Skin of body (tissue), 2 donors: ENCODE data around the gene EIF3A. TPM values are rescaled to one million over a fixed set of nuclear protein-coding genes. Genes with fewer than 3 reads are reported as not detected.
"Not testable (repeated sequence)": the region's sequence is repeated elsewhere in the genome, so short reads cannot be mapped to it uniquely, and the experiment has no call there.

ENCODE experiments used
- DNase-seq: peaks from one replicate; lab custom pipeline; 2025; lab: John Stamatoyannopoulos, UW
- total RNA-seq: library from RNA; depleted of rRNA; stranded (reverse); fragments of >200 nt; gene quantifications from one replicate; pipeline ENCODE4 v1.2.3, GENCODE V29; 2014

The EIF3A gene
- total RNA-seq, 1 donor from 2014 or later = 93.5 TPM

DNA sequence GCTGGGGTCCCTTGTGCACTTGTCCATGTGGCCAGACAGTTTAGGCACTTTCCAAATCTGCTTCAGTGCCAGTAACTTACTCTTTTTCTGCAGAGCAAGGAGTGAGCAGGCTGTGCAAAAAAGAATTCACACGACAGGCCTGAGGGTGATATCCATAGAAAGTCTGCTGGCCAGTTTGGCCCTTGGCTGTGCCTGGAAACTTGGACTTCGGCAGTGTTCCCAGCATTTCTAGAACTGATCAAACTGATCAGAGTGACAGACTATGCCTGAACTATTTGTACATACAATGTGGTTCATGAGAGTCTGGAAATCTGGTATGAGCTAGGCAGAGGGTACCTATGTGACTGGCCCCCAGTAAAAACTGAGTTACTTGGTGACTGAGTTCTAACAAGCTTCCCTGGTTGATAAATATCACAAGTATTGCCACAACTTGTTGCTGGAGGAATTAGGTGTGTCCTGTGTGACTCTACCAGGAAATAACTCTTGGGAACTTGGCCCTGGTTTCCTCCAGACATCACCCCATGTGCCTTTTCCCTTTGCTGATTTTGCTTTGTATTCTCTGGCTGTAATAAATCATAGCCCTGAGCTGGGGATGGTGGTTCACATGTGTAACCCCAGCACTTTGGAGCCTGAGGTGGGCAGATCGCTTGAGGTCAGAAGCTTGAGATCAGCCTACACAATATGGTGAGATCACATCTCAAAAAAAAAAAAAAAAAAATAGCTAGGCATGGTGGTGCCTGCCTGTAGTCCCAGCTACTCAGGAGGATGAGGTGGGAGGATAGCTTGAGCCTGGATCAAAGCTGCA, 20.0 kb upstream of the EIF3A start:
- DNase-seq = no peak

DNA sequence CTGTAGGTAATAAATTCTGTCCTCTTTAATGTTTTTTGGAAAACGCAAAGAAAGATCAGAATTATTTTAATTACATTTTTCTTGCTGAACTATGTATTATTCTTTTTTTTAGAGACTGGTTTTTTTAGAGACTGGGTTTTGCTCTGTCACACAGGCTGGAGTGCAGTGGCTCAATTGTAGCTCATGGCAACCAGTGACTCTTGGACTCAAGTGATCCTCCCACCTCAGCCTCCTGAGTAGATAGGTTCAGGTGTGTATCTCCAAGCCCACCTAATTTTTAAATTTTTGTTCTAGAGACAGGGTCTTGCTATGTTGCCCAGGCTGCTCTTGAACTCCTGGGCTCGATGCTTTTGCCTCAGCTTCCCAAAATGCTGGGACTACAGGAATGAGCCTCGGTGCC, 18.0 kb upstream of the EIF3A start:
- DNase-seq = no peak

DNA sequence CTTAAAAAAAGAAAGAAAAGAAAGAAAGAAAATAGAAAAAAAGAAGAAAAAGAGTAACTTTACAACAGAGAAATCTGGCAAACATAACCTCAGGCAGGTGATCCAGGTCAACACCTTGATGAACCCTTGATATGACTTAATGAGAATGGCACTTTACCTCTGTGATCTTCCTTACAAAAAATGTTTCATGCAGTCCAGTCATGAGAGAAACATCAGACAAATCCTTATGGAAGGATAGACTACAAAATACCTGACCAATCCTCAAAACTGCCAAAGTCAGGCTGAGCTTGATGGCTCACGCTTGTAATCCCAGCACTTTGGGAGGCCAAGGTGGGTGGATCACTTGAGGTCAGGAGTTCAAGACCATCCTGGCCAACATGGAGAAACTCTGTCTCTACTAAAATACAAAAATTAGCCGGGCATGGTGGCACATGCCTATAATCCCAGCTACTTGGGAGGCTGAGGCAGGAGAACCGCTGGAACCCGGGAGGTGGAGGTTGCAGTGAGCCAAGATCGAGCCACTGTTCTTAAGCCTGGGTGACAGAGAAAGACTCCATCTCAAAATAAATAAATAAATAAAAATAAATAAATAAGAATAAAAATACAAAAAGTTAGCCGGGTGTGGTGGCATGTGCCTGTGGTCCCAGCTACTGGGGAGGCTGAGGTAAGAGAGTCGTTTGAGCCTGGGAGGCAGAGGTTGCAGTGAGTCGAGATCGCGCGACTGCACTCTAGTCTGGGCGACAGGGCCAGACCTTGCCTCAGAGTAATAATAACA, 16.2 kb upstream of the EIF3A start:
- not testable (repeated sequence) for DNase-seq

DNA sequence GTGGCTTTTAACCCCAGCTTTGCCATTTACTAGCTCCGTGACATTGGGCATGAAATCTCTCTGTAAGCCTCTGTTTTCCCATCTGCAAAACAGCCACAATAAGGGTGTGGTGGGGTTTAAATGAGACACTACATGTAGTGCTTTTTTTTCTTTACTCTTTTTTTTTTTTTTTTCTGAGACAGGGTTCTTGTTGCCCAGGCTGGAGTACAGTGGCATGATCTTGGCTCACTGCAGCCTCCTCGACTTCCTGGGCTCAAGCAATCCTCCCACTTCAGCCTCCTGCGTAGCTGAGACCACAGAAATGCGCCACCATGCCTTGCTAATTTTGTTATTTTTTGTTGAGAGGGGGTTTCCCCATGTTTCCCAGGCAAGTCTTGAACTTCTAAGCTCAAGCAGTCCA, 15.0 kb upstream of the EIF3A start:
- DNase-seq = no peak

DNA sequence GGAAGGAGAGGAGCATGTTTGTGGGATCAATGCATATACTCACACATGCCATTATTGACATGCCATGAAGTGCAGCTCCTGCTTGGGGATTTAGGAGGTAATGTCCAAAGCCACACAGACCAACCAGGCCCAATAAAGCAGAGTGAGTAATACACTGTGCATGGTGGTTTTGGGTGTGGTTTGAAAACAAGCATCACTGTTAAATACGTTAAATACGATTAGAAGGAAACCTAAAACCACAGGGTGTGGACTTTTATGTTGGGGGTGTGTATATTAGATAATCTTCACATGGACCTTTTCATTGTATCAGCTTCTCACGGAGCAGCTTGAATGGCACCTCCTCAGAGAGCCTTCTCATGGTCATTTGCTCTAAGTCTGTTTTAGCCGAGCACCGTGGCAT, 10.4 kb upstream of the EIF3A start:
- DNase-seq = no peak

DNA sequence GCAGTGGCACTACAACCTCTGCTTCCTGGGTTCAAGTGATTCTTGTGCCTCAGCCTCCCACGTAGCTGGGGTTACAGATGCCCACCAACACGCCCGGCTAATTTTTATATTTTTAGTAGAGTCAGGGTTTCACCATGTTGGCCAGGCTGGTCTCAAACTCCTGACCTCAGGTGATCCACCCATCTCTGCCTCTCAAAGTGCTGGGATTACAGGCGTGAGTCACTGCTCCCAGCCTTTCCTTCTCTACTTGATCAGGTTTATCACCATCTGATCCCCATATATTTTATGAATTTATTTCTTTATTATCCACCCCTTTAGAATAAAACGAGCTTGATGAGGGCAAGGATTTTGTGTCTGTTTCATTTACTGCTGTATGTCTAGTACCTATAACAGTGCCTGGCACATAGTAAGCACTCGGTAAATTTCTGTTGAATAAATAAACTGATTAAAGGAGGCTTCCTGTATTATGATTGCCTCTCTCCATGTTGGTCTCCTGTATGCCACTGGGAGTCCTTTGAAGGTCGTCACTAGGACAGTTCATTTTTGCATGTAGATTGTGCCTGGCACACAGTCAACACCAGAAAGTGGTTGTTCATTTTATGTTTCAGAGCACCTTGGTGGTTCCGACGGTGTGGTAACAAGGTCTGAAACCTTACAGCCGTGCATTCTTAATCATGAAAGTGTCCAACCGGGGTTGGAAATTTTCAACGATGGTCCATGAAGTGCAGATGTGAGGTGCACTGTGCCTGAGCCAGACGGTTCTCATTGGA, 9.6 kb upstream of the EIF3A start:
- no peak for DNase-seq

DNA sequence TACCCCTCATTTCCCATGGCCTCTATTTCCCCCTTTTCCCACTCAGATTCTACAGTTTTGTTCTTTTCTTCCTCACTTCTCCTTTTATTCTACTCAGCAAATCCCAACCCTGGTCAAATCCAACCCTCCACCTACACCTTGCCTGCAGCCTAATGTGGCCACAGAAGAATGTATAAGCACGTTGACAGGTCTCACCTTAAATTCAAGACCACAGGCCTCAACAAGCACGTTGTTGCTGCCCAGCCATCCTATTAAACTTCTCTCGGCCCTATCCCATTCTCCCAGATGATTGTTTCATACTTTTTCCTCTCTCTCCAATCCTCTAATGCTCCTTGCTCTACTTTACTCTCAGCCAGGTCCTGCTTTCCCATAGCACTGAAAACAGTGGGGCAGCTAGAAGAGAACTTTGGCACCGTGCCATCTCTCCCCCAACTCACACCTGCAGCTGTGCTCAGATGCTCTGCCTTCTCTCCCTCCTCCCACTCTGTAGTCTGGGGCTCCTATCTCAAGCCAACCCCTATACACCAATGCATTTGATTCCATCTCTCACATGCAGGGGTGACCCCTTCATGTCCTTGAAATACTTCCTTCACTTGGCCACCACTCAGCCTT, 6.8 kb upstream of the EIF3A start:
- DNase-seq = no peak

DNA sequence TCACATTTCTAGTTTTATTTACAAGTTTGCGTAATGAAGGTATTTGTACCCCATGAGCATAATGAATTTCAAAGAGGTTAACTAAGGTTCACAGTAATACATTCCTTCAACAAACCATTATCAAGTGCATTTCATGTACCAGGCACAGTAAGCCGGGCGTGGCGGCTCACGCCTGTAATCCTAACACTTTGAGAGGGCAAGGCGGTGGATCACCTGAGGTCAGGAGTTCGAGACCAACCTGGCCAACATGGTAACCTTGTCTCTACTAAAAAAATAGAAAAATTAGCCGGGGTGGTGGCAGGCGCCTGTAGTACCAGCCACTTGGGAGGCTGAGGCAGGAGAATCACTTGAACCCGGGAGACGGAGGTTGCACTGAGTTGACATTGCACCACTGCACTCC, 4.3 kb upstream of the EIF3A start:
- no peak for DNase-seq

DNA sequence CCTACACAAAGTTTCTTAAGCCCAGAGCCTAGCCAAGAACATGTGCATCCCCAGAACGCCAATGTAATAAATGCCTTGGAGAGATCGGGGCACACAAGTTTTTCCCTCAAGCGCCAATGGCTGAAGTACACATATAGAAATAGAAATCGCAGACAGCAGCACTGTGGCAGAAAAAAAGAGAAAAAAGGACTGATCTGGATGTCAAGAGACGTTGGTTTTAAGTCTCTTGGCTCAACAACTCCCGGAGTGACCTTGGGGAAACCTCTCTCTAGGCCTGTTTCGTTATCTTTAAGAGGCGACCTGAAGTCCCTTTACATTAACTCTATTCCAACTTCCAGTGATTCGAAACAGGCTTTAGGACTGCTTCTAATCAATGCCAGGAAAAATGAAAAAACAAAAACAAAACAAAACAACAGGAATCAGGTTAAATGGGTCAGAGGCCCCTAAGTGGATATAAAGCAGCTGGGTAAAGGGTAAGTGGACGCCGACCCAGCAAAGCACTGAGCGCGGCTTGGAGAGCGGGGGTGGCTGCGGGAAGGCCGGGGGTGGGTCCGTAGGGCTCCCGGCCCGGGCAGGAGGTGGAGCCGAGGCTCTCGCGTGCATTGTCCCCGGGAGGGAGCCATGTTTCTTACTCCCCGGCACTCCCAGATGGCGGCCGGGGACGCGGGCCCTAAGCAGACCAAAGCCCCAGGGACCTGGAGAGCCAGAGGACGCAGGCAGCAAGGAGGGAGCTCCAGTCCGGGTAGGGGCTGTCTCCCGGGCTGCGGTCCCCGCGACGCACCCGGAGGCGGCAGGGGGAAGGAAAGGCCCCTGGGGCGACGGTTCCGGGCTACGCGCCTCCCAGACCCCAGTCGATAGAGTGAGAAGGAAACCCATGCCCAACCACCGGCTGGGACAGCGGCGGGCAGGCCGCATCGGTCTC, 757 bp downstream of the EIF3A start:
- DNase-seq = peak; percentile 49

DNA sequence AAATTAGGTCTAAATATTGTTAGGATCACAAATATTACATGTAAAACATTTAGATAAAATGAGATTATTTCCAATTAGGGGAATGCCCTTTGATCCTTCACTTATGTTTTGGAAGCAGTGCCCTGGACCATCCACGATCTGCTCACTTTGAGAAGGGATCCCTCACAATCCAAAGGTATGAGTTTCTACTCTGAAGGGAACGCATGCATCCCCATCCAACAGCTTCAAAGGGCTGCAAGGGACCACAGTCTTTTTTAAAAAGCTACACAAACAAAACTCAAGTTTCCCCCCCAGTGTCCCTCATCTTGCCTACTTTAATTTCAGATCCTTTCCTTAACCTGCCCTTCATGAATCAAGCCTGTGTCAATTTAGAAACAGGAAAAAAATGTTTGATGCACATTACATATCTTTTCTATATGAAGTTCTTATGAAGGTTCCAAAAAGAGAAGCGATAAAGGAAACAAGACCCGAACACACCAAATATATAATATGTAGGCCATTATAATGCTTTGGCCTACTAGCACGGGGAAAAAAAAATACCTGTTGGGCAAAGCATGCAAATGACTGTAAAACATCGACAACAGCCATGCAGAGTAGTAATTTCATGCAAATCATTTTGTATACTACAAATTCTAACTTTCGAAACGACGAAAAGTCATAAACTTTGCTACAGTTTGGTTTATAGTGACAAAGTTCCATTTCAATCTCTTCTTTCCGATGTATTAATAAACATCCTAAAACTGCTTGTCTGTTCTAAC, 2.0 kb downstream of the EIF3A start:
- DNase-seq = no peak

DNA sequence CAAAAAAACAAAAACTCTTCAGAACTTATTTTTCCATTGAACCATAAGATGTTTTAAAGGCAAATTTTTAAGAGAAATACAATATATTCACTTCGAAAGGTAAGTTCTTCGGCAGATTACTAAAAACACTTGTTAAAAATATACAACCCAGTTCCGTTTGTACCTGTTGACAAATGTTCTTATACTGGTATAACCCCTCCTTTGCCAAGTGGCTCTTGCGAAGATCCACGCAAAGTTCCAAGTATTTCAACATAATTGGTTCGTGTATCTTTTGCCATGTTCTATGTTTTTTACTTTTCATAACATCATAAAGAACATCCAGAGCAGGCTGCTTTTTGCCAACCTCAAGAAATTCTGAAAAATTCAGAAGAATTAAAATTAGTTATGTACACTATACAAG, 7.0 kb downstream of the EIF3A start:
- no peak for DNase-seq

DNA sequence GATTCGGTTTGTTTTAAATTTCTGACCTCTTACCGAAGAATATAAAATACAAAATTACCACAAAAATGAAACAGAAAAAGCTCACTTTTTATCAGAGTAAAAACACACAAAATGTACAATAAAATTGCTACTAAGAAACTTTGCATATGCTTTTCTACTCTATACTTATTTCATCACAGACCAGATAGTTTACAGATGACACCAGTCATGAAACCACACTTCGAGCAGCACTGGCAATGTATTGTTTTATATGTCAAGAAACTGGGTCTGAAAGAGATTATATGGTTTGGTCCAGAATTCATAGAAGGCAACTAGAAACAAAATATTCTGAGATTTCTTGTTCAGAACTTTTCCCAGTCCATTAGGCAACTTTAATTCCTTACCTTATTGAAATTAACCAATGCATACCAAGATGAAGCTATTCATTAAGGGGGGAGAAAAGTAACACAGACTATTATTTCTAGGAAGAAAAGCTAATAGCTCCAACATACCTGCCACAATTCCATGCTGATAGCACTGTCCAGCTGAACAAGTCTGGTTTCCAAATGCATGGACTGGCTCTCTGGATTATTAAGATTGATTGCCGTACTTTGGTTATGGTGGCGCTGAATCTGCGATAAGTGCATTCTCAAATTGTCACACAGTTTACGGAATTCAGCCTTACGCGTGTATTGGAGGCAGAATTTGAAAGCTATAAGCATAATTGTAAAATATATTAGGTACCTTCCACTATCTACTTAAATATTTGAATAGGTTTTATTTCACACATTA, 10.0 kb downstream of the EIF3A start:
- no peak for DNase-seq

DNA sequence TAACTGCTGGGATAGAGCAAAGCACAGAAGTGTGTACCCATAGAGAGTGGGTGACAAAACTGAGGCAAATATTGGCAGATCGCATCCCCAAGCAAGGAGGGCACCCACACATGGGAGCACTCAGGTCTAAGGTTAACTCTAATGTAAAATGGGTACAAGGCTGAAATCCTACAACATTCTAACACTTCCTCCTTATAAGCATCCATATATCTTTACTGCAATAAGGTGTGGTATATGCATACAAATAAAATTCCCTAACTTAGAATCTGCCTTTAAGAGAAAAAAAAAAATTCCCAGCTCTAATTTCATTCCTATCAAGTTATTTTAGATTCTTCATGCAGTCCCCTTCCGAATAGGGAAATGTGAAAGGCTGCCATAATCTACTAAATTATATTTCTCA, 18.7 kb downstream of the EIF3A start:
- DNase-seq = no peak

DNA sequence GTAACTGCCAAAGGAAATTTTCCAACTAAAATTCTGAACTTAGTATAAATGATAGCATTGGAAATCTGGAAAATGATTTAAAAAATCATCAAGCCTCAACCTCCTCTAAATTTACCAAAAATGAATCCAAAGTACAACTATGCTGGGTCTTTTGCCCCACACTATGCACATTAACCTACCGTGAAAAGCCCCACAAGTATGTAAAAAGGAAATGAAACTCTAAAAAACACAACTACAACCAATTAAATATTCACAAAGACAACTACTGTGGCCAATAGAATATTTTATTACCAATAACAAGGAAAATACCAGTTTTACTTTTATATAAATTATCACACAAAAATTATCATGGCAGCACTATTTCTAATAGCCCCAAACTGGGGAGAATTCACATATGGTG, 19.3 kb downstream of the EIF3A start:
- no peak for DNase-seq

DNA sequence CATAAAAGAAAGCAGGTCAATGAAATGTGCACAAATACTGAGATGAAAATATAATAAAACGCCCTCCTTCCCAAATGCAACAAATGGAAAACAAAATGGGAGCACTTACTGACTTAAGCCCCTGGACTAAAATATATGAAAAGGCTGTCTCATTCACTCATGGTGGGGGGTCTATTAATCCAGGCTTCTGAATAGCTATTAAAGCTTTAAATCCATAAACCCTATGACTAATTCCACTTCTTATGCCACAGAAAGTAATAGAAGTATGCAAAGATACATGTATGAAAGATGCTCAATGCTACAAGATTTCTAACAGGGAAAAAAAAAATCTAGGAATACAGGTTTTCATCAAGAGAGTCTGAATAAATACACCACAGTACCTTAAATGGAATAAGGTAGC, 20.5 kb downstream of the EIF3A start:
- DNase-seq = no peak

DNA sequence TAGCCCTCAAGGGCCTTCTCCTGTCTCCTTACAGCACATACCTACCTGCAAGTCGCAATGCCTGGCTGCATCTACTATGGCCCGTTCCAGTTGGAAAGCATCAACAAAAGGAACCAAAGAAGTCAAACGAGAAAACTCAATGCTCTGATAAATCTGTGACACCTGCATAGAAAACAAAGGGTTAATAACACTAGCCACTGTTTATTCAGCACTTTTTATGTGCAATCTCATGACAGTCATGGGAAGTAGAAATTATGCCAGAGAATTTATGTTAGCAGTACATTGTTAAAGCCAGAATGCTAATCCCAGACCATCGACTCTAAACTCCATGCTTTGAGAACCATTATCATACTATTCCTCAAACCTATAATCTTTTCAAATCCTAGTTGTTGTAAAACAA, 21.1 kb downstream of the EIF3A start:
- no peak for DNase-seq

DNA sequence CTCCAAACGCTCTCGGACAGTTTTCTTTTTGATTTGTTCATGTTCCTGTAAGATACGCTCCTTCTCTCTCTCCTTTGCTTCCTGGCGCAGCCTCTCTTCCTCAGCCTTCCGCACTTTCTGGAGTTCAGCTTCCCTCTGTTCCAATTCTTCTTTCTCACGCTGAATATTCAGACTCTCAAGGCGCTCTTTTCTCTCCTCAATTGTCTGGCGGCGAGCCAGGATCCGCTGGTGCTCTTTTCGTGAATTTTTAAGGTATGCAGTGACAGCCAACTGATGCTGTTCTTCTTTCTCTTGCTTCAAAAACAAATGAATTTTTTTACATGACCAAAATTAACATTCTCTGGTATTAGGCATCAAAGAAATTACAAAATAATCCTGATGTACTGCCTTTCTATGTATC, 22.6 kb downstream of the EIF3A start:
- no peak for DNase-seq

DNA sequence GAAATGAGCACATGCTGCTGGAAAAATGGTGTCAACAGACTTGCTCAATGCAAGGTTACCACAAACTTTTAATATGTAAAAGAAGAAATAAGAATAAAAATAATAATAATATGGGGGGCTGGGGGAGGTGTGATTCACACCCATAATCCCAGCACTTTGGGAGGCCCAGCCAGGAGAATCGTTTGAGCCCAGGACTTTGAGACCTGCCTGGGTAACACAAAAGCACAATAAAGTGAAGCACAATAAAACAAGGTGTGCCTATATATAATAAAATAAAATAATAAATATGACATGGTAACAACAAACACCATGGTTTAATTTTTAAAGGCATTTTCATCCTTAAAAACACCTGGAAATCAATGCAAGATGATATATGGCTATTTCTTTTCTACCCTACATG, 25.1 kb downstream of the EIF3A start:
- DNase-seq = no peak

DNA sequence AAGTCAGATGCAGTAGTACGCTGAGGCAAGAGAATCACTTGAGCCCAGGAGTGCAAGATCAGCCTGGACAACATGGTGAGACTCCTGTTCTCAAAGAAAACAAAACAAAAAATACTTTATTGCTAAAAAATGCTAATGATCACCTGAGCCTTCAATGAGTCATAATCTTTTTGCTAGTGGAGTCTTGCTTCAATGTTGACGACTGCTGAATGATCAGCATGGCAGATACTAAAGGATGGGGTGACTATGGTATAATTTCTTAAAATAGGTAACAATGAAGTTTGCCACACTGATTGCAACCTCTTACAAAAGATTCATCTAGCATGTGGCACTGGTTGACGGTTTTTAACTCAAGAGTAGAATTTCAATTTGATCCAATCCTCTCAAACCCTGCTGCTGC, 28.8 kb downstream of the EIF3A start:
- no peak for DNase-seq
